DLD1 (cell line): ENCODE data around the gene FYCO1.

ENCODE experiments used
- in situ Hi-C: cut with HindIII; loops from 2 replicates; pipeline ENCODE4 v1.10.0; 2017; ENCODE audit warnings: low sequenced_read_pairs

FYCO1 gene

GRCh38 chr3:45946875-45947274, 48.7 kb downstream of the FYCO1 start:
- in situ Hi-C loops: no loop called here

GRCh38 chr3:45946307-45946706, 49.3 kb downstream of the FYCO1 start:
- in situ Hi-C loops: no loop called here

- in situ Hi-C loops: no loop called here
Observed at GRCh38 chr3:45944830-45945620, 50.6 kb downstream of the FYCO1 start.

GRCh38 chr3:45943207-45943846, 52.3 kb downstream of the FYCO1 start, which contains the start of gene CXCR6:
Gene CXCR6 (plus strand): TSS chr3:45943464. CDS start chr3:45946482, 3,018 bp downstream.
- in situ Hi-C loops: no loop called here

- in situ Hi-C loops: no loop called here
Observed at GRCh38 chr3:45942051-45942825, 53.4 kb downstream of the FYCO1 start.

- in situ Hi-C loops: no loop called here
Observed at GRCh38 chr3:45940781-45941365, 54.8 kb downstream of the FYCO1 start.

GRCh38 chr3:45940004-45940780, 55.4 kb downstream of the FYCO1 start:
- in situ Hi-C loops: no loop called here

- in situ Hi-C loops: no loop called here
Observed at GRCh38 chr3:45939341-45939771, 56.3 kb downstream of the FYCO1 start.

- in situ Hi-C loops: no loop called here
Observed at GRCh38 chr3:45938864-45939263, 56.8 kb downstream of the FYCO1 start.

GRCh38 chr3:45938043-45938435, 57.6 kb downstream of the FYCO1 start:
- in situ Hi-C loops: no loop called here

GRCh38 chr3:45937206-45938042, 58.2 kb downstream of the FYCO1 start:
- in situ Hi-C loops: no loop called here

GRCh38 chr3:45936261-45936660, 59.4 kb downstream of the FYCO1 start:
- in situ Hi-C loops: no loop called here

- in situ Hi-C loops: no loop called here
Observed at GRCh38 chr3:45933591-45933990, 62.0 kb downstream of the FYCO1 start.

- in situ Hi-C loops: no loop called here
Observed at GRCh38 chr3:45932112-45932511, 63.5 kb downstream of the FYCO1 start.

- in situ Hi-C loops: no loop called here
Observed at GRCh38 chr3:45931496-45931895, 64.1 kb downstream of the FYCO1 start.

- in situ Hi-C loops: no loop called here
Observed at GRCh38 chr3:45929042-45929679, 66.5 kb downstream of the FYCO1 start.

- in situ Hi-C loops: no loop called here
Observed at GRCh38 chr3:45927881-45928280, 67.7 kb downstream of the FYCO1 start.

GRCh38 chr3:45923755-45924154, 71.9 kb downstream of the FYCO1 start:
- in situ Hi-C loops: no loop called here

- in situ Hi-C loops: no loop called here
Observed at GRCh38 chr3:45922950-45923590, 72.6 kb downstream of the FYCO1 start.
